ENCODE data around the gene SLC13A1.

Gene SLC13A1

GRCh38 chr7:123198111-123198510 lies 1.7 kb downstream of the SLC13A1 start:
- DNase-seq (ENCODE audit: low spot score) = no peak

GRCh38 chr7:123193235-123193634 lies 6.5 kb downstream of the SLC13A1 start:
- DNase-seq (ENCODE audit: low spot score) = no peak

GRCh38 chr7:123191132-123191531 lies 8.6 kb downstream of the SLC13A1 start:
- DNase-seq (ENCODE audit: low spot score) = no peak

- no peak for DNase-seq (ENCODE audit: low spot score)
Observed at GRCh38 chr7:123190109-123190831, 9.5 kb downstream of the SLC13A1 start.

- no peak for DNase-seq (ENCODE audit: low spot score)
Observed at GRCh38 chr7:123185756-123186155, 14.0 kb downstream of the SLC13A1 start.

- DNase-seq (ENCODE audit: low spot score) = no peak
Observed at GRCh38 chr7:123184271-123184670, 15.5 kb downstream of the SLC13A1 start.

GRCh38 chr7:123183431-123183830 lies 16.3 kb downstream of the SLC13A1 start:
- DNase-seq (ENCODE audit: low spot score) = peak; percentile 13

- no peak for DNase-seq (ENCODE audit: low spot score)
Observed at GRCh38 chr7:123177442-123177841, 22.3 kb downstream of the SLC13A1 start.

GRCh38 chr7:123170333-123171246 lies 29.2 kb downstream of the SLC13A1 start:
- DNase-seq (ENCODE audit: low spot score) = no peak

GRCh38 chr7:123169065-123169464 lies 30.7 kb downstream of the SLC13A1 start:
- no peak for DNase-seq (ENCODE audit: low spot score)

- DNase-seq (ENCODE audit: low spot score) = no peak
Observed at GRCh38 chr7:123157606-123158005, 42.2 kb downstream of the SLC13A1 start.

GRCh38 chr7:123155571-123155970 lies 44.2 kb downstream of the SLC13A1 start:
- no peak for DNase-seq (ENCODE audit: low spot score)

GRCh38 chr7:123154231-123154860 lies 45.4 kb downstream of the SLC13A1 start:
- DNase-seq (ENCODE audit: low spot score) = peak; percentile 79

GRCh38 chr7:123151443-123151842 lies 48.3 kb downstream of the SLC13A1 start:
- no peak for DNase-seq (ENCODE audit: low spot score)

- no peak for DNase-seq (ENCODE audit: low spot score)
Observed at GRCh38 chr7:123148813-123149212, 51.0 kb downstream of the SLC13A1 start.

GRCh38 chr7:123143252-123144006 lies 56.3 kb downstream of the SLC13A1 start:
- DNase-seq (ENCODE audit: low spot score) = no peak

GRCh38 chr7:123140561-123140960 lies 59.2 kb downstream of the SLC13A1 start:
- DNase-seq (ENCODE audit: low spot score) = no peak

- DNase-seq (ENCODE audit: low spot score) = no peak
Observed at GRCh38 chr7:123135960-123136359, 63.8 kb downstream of the SLC13A1 start.

GRCh38 chr7:123133924-123134323 lies 65.8 kb downstream of the SLC13A1 start:
- no peak for DNase-seq (ENCODE audit: low spot score)

GRCh38 chr7:123131961-123132360 lies 67.8 kb downstream of the SLC13A1 start:
- DNase-seq (ENCODE audit: low spot score) = no peak

GRCh38 chr7:123131556-123131955 lies 68.2 kb downstream of the SLC13A1 start:
- DNase-seq (ENCODE audit: low spot score) = no peak

- DNase-seq (ENCODE audit: low spot score) = no peak
Observed at GRCh38 chr7:123131140-123131539, 68.6 kb downstream of the SLC13A1 start.

All from SK-N-DZ (cell line).